HCT116 (cell line): ENCODE measurements around the gene ZNFX1.

ENCODE experiments used
- EZH2 ChIP-seq: fragments of 200-600 bp; sonication (generic); IDR thresholded peaks from 2 replicates; pipeline ENCODE4 v1.6.1; 2017; ENCODE audit warnings: antibody characterized with exemption, mixed run types
- JUND ChIP-seq: IDR thresholded peaks from 2 replicates; pipeline ENCODE4 v1.6.1; 2012
- POLR2AphosphoS5 ChIP-seq: IDR thresholded peaks from 2 replicates; pipeline ENCODE4 v1.6.1; 2011; ENCODE audit warnings: mild to moderate bottlenecking, low read depth, low read length, moderate library complexity
- SIN3A ChIP-seq: IDR thresholded peaks from 2 replicates; pipeline ENCODE4 v1.6.1; 2012; ENCODE audit warnings: low read depth
- TCF7L2 ChIP-seq: IDR thresholded peaks from 2 replicates; pipeline ENCODE4 v1.7.0; 2011; ENCODE audit warnings: borderline replicate concordance, inconsistent platforms; ENCODE audit not compliant: insufficient read depth, insufficient read length; ENCODE audit errors: extremely low read depth
- TF ChIP-seq, protein P1 (sequence below), 3 experiments: fragments of 200-600 bp in 1 of 3; sonication (generic) in 1 of 3; IDR thresholded peaks in 2 of 3; conservative IDR thresholded peaks in 1 of 3; 2 replicates each; pipeline ENCODE4 v1.5.1; 2012 to 2017; ENCODE audit warnings: low read depth in 2 of 3, low read length in 2 of 3, antibody characterized with exemption in 1 of 3, borderline replicate concordance in 1 of 3, control low read depth in 1 of 3, mild to moderate bottlenecking in 1 of 3, mixed read lengths in 1 of 3, mixed run types in 1 of 3, moderate library complexity in 1 of 3; ENCODE audit not compliant: insufficient read depth in 1 of 3

DNA sequence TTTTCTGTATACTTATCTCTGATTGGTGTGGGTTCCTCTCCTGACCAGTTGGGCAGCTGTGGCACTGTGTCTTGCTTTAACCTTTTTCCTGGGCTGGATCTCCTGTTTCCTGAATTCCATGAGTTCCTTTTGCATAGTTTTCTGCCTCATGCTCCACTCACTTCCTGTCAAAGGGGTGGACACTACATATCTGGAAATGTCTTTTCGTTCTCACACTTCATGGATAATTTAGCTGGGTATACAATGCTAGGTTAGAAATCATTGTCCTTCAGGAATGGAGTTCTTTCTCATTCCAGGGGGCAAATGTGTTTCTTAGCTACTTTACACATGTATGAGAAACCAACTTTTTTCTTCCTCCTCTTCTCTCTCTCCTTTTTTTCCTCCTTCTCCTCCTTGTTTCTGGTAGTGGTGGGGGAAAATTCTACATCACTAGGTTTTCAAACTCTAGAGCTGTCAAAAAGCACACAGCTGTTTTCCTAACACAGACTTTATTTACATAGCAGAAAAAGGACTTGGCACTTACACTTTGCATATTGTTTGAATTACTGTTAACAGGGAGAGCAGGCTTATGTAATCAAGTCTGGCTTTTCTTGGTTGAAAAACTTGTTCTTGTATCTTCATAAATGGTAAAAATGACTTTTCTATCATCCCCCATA, 67.6 kb downstream of the ZNFX1 start:
- TF ChIP-seq SIN3A (no peak), POLR2AphosphoS5 (no peak), TCF7L2 (no peak), EZH2 (no peak), JUND (no peak)
- TF ChIP-seq, protein P1, sequence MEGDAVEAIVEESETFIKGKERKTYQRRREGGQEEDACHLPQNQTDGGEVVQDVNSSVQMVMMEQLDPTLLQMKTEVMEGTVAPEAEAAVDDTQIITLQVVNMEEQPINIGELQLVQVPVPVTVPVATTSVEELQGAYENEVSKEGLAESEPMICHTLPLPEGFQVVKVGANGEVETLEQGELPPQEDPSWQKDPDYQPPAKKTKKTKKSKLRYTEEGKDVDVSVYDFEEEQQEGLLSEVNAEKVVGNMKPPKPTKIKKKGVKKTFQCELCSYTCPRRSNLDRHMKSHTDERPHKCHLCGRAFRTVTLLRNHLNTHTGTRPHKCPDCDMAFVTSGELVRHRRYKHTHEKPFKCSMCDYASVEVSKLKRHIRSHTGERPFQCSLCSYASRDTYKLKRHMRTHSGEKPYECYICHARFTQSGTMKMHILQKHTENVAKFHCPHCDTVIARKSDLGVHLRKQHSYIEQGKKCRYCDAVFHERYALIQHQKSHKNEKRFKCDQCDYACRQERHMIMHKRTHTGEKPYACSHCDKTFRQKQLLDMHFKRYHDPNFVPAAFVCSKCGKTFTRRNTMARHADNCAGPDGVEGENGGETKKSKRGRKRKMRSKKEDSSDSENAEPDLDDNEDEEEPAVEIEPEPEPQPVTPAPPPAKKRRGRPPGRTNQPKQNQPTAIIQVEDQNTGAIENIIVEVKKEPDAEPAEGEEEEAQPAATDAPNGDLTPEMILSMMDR (IDR thresholded peaks at IDR 0.05 in 2 of 3, conservative IDR thresholded peaks at IDR 0.05 in 1 of 3; ENCODE audit: borderline replicate concordance in 1 of 3, insufficient read depth in 1 of 3, low read depth in 2 of 3, low read length in 2 of 3): no peak
